HCT116 (cell line): Measurements from ENCODE around the gene TPRX1. TPM values are rescaled to one million over a fixed set of nuclear protein-coding genes. Genes with fewer than 3 reads are reported as not detected.

ENCODE experiments used
- ATAC-seq: fragments of 200-7000 bp; cut with Tn5 transposase; 2 replicates; pipeline ENCODE4 v1.9.1; 2020; ENCODE audit warnings: mild to moderate bottlenecking, moderate library complexity
- BruUV-seq: library from RNA; stranded (reverse); fragments of 400-500 nt; replicated peaks from 2 replicates; lab custom pipeline; 2021; lab: Mats Ljungman, UMichigan
- CTCF ChIA-PET: fragments of 300-600 bp; sonication (Branson Sonifier 250); formaldehyde crosslinking; loops from one replicate; lab custom pipeline; 2021; ENCODE audit warnings: antibody characterized with exemption; lab: Charles Lee
- POLR2A ChIA-PET: fragments of 300-600, 350-600 bp; sonication (Branson Sonifier 250); formaldehyde crosslinking; loops from one replicate; lab custom pipeline; 2021; ENCODE audit warnings: antibody characterized with exemption; lab: Charles Lee
- RAD21 ChIA-PET, 2 experiments: fragments of 300-600 bp; sonication (Branson Sonifier 250); formaldehyde crosslinking; loops; one replicate each; lab custom pipeline; 2023; ENCODE audit warnings: low total read pairs in 2 of 2; ENCODE audit not compliant: uncharacterized antibody in 2 of 2, unreplicated experiment in 2 of 2, low non-redundant PET in 1 of 2; lab: Charles Lee
- DNase-seq: peaks from one replicate; pipeline ENCODE4 v3.0.0-alpha.2; 2010; ENCODE audit warnings: low read depth, low spot score
- H2AFZ ChIP-seq: fragments of 200-600 bp; shearing (Covaris generic), sonication (generic); 2 replicates; pipeline ENCODE4 v1.6.1; 2017; ENCODE audit warnings: low read depth, mixed run types, mixed read lengths, antibody characterized with exemption, low read length; ENCODE audit not compliant: poor library complexity, severe bottlenecking
- H3K27ac ChIP-seq: 2 replicates; pipeline ENCODE4 v1.5.1; 2012; ENCODE audit warnings: low read depth, low read length
- H3K27me3 ChIP-seq: fragments of 200-600 bp; sonication (generic); 2 replicates; pipeline ENCODE4 v1.6.1; 2016; ENCODE audit warnings: mixed run types, low read length, mixed read lengths; ENCODE audit not compliant: insufficient read depth
- H3K36me3 ChIP-seq, 2 experiments: fragments of 200-500 bp in 1 of 2; fragments of 200-600 bp in 1 of 2; sonication (Bioruptor generic) in 1 of 2; sonication (generic) in 1 of 2; 2 replicates each; pipeline versions ENCODE4 v1.5.1 to v1.6.1; 2014 to 2016; ENCODE audit warnings: low read length in 2 of 2, inconsistent platforms in 1 of 2, mixed read lengths in 1 of 2, mixed run types in 1 of 2; ENCODE audit not compliant: insufficient read depth in 2 of 2, control insufficient read depth in 1 of 2
- H3K4me1 ChIP-seq, 2 experiments: fragments of 200-600 bp in 1 of 2; sonication (generic) in 1 of 2; 2 replicates each; pipeline versions ENCODE4 v1.5.1 to v1.6.1; 2012 to 2017; ENCODE audit warnings: low read length in 2 of 2, inconsistent platforms in 1 of 2, mild to moderate bottlenecking in 1 of 2, mixed read lengths in 1 of 2, mixed run types in 1 of 2, moderate library complexity in 1 of 2; ENCODE audit not compliant: insufficient read depth in 2 of 2, control insufficient read depth in 1 of 2
- H3K4me2 ChIP-seq: fragments of 200-600 bp; sonication (generic); 2 replicates; pipeline ENCODE4 v1.6.1; 2017; ENCODE audit warnings: mixed run types, low read length, mixed read lengths
- H3K4me3 ChIP-seq, 2 experiments: fragments of 200-600 bp in 1 of 2; sonication (generic) in 1 of 2; replicated peaks in 1 of 2; 2 replicates each; pipeline ENCODE4 v1.5.1; 2011 to 2016; ENCODE audit warnings: low read length in 2 of 2, control low read depth in 1 of 2, low read depth in 1 of 2, mild to moderate bottlenecking in 1 of 2, mixed read lengths in 1 of 2, mixed run types in 1 of 2
- H3K79me2 ChIP-seq: fragments of 200-600 bp; sonication (generic); 2 replicates; pipeline ENCODE4 v1.6.1; 2017; ENCODE audit warnings: mild to moderate bottlenecking, mixed run types, low read length, moderate library complexity, mixed read lengths; ENCODE audit not compliant: insufficient read depth
- H3K9ac ChIP-seq: fragments of 200-600 bp; sonication (generic); 2 replicates; pipeline ENCODE4 v1.6.1; 2016; ENCODE audit warnings: low read length, mixed read lengths
- H3K9me2 ChIP-seq: fragments of 200-600 bp; sonication (generic), shearing (Covaris generic); 2 replicates; pipeline ENCODE4 v1.6.1; 2017; ENCODE audit warnings: mixed run types, mild to moderate bottlenecking, moderate library complexity; ENCODE audit not compliant: insufficient read depth
- H3K9me3 ChIP-seq, 2 experiments: fragments of 200-500 bp in 1 of 2; fragments of 200-600 bp in 1 of 2; sonication (Bioruptor generic) in 1 of 2; sonication (generic) in 1 of 2; 2 replicates each; pipeline ENCODE4 v1.6.1; 2014 to 2017; ENCODE audit warnings: low read length in 2 of 2, mixed read lengths in 2 of 2, inconsistent platforms in 1 of 2, low read depth in 1 of 2, mild to moderate bottlenecking in 1 of 2, mixed run types in 1 of 2, moderate library complexity in 1 of 2; ENCODE audit not compliant: control insufficient read depth in 1 of 2, insufficient read depth in 1 of 2
- H4K20me1 ChIP-seq: fragments of 200-600 bp; sonication (generic), shearing (Covaris generic); 2 replicates; pipeline ENCODE4 v1.6.1; 2017; ENCODE audit warnings: mixed run types, mild to moderate bottlenecking, moderate library complexity; ENCODE audit not compliant: insufficient read depth
- CBX3 ChIP-seq: IDR thresholded peaks from 2 replicates; pipeline ENCODE4 v1.6.1; 2012; ENCODE audit warnings: low read depth
- EGR1 ChIP-seq: IDR thresholded peaks from 2 replicates; pipeline ENCODE4 v1.6.1; 2012; ENCODE audit warnings: low read depth
- ELF1 ChIP-seq: IDR thresholded peaks from 2 replicates; pipeline ENCODE4 v1.6.1; 2012; ENCODE audit warnings: low read depth, borderline replicate concordance
- EZH2 ChIP-seq: fragments of 200-600 bp; sonication (generic); IDR thresholded peaks from 2 replicates; pipeline ENCODE4 v1.6.1; 2017; ENCODE audit warnings: antibody characterized with exemption, mixed run types
- MAX ChIP-seq: IDR thresholded peaks from 2 replicates; pipeline ENCODE4 v1.6.1; 2012
- POLR2A ChIP-seq: IDR thresholded peaks from 2 replicates; pipeline ENCODE4 v1.7.0; 2011; ENCODE audit warnings: borderline replicate concordance; ENCODE audit not compliant: insufficient read depth, insufficient read length; ENCODE audit errors: extremely low read depth
- POLR2AphosphoS5 ChIP-seq: IDR thresholded peaks from 2 replicates; pipeline ENCODE4 v1.6.1; 2011; ENCODE audit warnings: mild to moderate bottlenecking, low read depth, low read length, moderate library complexity
- RAD21 ChIP-seq: IDR thresholded peaks from 2 replicates; pipeline ENCODE4 v1.6.1; 2012; ENCODE audit warnings: low read depth, mild to moderate bottlenecking
- REST ChIP-seq: IDR thresholded peaks from 2 replicates; pipeline ENCODE4 v1.6.1; 2012; ENCODE audit warnings: low read depth
- SIN3A ChIP-seq: IDR thresholded peaks from 2 replicates; pipeline ENCODE4 v1.6.1; 2012; ENCODE audit warnings: low read depth
- SP1 ChIP-seq: IDR thresholded peaks from 2 replicates; pipeline ENCODE4 v1.6.1; 2012; ENCODE audit warnings: low read depth
- YY1 ChIP-seq: IDR thresholded peaks from 2 replicates; pipeline ENCODE4 v1.6.1; 2011; ENCODE audit warnings: low read length, low read depth, moderate library complexity, mild to moderate bottlenecking; ENCODE audit not compliant: insufficient replicate concordance; ENCODE audit errors: extremely low read depth
- ZFX ChIP-seq: fragments of 450-650 bp; IDR thresholded peaks from 2 replicates; pipeline ENCODE4 v1.6.1; 2017
- intact Hi-C: fragments of 100-400 bp; cut with micrococcal nuclease; formaldehyde crosslinking; loops from 2 replicates; pipeline ENCODE4 v1.10.0; 2022
- total RNA-seq: library from RNA; stranded (reverse); gene quantifications from one replicate; pipeline ENCODE4 v1.2.1, GENCODE V29; 2021; ENCODE audit not compliant: unreplicated experiment

Gene TPRX1
- total RNA-seq, 1 experiment from 2014 or later, result not detected

- CTCF ChIA-PET, result no interaction called here
- no TSS peak for BruUV-seq
These were observed 35.1 kb upstream of the TPRX1 start for GRCh38 chr19:47839411-47839810.

More at GRCh38 chr19:47839411-47839810, 35.1 kb upstream of the TPRX1 start:
- H4K20me1 ChIP-seq, result no peaks in the 10 kb centered on the region
- DNase-seq, result no peak
- POLR2A ChIA-PET, result no interaction called here
- H3K27ac ChIP-seq, result no peak overlapping the region
- no peak overlapping the region for H3K4me3 ChIP-seq
- no peaks in the 10 kb centered on the region for H3K4me1 ChIP-seq
- H3K9me2 ChIP-seq, result no peaks in the 10 kb centered on the region
- intact Hi-C loops, result no loop called here
- H3K79me2 ChIP-seq, result no peaks in the 10 kb centered on the region
- no peak overlapping the region for H3K9ac ChIP-seq
- H2AFZ ChIP-seq, result no peak overlapping the region
- no peaks in the 10 kb centered on the region for H3K36me3 ChIP-seq
- RAD21 ChIA-PET, result no interaction called here
- ATAC-seq, result no peak
- no peaks in the 10 kb centered on the region for H3K9me3 ChIP-seq
- no peaks in the 10 kb centered on the region for H3K27me3 ChIP-seq
- TF ChIP-seq ZFX, result no peak
- no peak for TF ChIP-seq ELF1
- no peak for TF ChIP-seq POLR2AphosphoS5
- TF ChIP-seq MAX, result no peak
- no peak for TF ChIP-seq RAD21
- no peak for TF ChIP-seq EGR1
- TF ChIP-seq SIN3A, result no peak
- TF ChIP-seq YY1, result no peak
- no peak for TF ChIP-seq CBX3
- no peak for TF ChIP-seq REST
- no peak for TF ChIP-seq SP1
- TF ChIP-seq EZH2, result no peak
- TF ChIP-seq POLR2A, result no peak
- no peak overlapping the region for H3K4me2 ChIP-seq
